NCI-H748 (cell line): ENCODE measurements around the gene WDR41.

Experiments used
- DNase-seq: peaks from one replicate; lab custom pipeline; 2025; ENCODE audit not compliant: unreplicated experiment; lab: John Stamatoyannopoulos, UW

WDR41 gene

GRCh38 chr5:77448831-77449230, 43.3 kb downstream of the WDR41 start:
- DNase-seq = no peak

- DNase-seq = no peak
These were observed 47.8 kb downstream of the WDR41 start for GRCh38 chr5:77444356-77444755.

- DNase-seq = no peak
These were observed 48.4 kb downstream of the WDR41 start for GRCh38 chr5:77443670-77444069.

- DNase-seq = no peak
These were observed 54.0 kb downstream of the WDR41 start for GRCh38 chr5:77438071-77438470.

GRCh38 chr5:77437194-77437593, 54.9 kb downstream of the WDR41 start:
- peak; percentile 48 for DNase-seq

- no peak for DNase-seq
These were observed 60.4 kb downstream of the WDR41 start for GRCh38 chr5:77431719-77432118.

- no peak for DNase-seq
These were observed 60.8 kb downstream of the WDR41 start for GRCh38 chr5:77431286-77431685.

GRCh38 chr5:77430726-77431125, 61.4 kb downstream of the WDR41 start:
- DNase-seq = no peak

- no peak for DNase-seq
These were observed 63.6 kb downstream of the WDR41 start for GRCh38 chr5:77428526-77428925.

- no peak for DNase-seq
These were observed 64.1 kb downstream of the WDR41 start for GRCh38 chr5:77427998-77428397.

GRCh38 chr5:77426670-77427069, 65.4 kb downstream of the WDR41 start:
- no peak for DNase-seq

- no peak for DNase-seq
These were observed 66.0 kb downstream of the WDR41 start for GRCh38 chr5:77425998-77426659.

- no peak for DNase-seq
These were observed 66.7 kb downstream of the WDR41 start for GRCh38 chr5:77425420-77425819.

GRCh38 chr5:77424921-77425320, 67.2 kb downstream of the WDR41 start:
- DNase-seq = no peak

GRCh38 chr5:77423022-77423750, 68.9 kb downstream of the WDR41 start:
- DNase-seq = no peak

- DNase-seq = no peak
These were observed 71.2 kb downstream of the WDR41 start for GRCh38 chr5:77420940-77421339.

GRCh38 chr5:77419644-77420582, 72.2 kb downstream of the WDR41 start:
- no peak for DNase-seq

GRCh38 chr5:77418601-77419581, 73.2 kb downstream of the WDR41 start:
- DNase-seq = no peak

GRCh38 chr5:77418162-77418561, 74.0 kb downstream of the WDR41 start:
- DNase-seq = no peak

- DNase-seq = no peak
These were observed 79.1 kb downstream of the WDR41 start for GRCh38 chr5:77413049-77413448.
